Stimulated activated naive CD8-positive, alpha-beta T cell treated with anti-CD3 and anti-CD28 coated beads, Interleukin-15, Interleukin-2, amounts not matched to agents 100 ng/mL and 50 ng/mL, for 24 hours (primary cell): ENCODE measurements around the gene ADRA2B.

Experiments
- H3K27ac Mint-ChIP-seq: one replicate; pipeline ENCODE4 v1.8.0; 2021; ENCODE audit warnings: mild to moderate bottlenecking, mixed read lengths
- H3K27me3 Mint-ChIP-seq: one replicate; pipeline ENCODE4 v1.8.0; 2021; ENCODE audit warnings: mixed read lengths
- H3K36me3 Mint-ChIP-seq: one replicate; pipeline ENCODE4 v1.8.0; 2021; ENCODE audit warnings: low read depth, mixed read lengths
- H3K4me1 Mint-ChIP-seq: one replicate; pipeline ENCODE4 v1.8.0; 2021; ENCODE audit warnings: low read depth, mixed read lengths
- H3K4me3 Mint-ChIP-seq: one replicate; pipeline ENCODE4 v1.8.0; 2021; ENCODE audit warnings: mild to moderate bottlenecking, mixed read lengths
- H3K9me3 Mint-ChIP-seq: one replicate; pipeline ENCODE4 v1.8.0; 2021; ENCODE audit warnings: mixed read lengths

The ADRA2B gene

DNA sequence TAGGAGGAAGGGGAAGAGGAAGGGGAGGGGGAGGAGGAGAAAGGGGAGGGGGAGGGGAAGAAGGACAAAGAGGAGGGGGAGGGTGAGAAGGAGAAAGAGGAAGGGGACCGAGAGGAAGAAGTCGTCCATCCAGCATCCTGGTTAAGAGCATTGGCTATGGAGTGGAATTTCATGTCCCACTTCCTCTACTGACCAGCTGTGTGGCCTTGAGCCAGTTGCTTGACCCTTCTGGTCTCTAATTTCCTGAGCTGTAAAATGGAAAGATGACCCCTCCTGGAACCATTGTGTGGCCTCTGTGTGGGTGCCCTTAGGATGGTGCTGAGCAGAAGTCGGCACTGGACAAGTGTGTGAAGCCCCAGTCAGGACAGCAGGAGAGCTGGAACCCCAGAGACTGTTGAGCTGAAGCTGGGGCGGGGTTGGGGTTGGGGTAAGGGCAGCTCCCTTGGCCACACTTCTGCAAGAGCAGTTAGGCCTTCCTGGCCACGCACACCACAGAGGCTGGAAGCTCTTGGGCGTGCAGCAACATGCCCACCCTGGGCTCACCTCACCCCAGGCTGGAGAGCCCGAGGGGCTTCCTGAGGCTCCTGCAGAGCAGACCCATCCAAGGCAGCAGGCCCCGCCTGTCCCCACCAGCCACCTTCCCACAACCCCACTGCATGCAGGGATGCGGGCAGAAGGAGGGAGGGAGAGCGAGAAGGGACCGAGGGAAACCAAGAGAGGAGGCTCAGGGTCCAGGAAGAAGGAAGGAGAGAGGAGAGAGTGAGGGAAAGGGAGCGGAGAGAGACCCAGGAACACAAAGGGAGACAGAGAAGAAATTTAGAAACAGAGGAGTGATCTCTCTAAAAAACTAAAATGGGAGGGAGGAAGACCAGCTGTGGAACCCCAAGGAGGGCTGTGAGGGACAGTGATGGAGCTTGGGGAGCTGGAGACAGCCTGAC is 16.2 kb downstream of the ADRA2B start:
- no peaks in the 10 kb centered on the region for H3K9me3 Mint-ChIP-seq
- H3K4me1 Mint-ChIP-seq = no peaks in the 10 kb centered on the region
- no peaks in the 10 kb centered on the region for H3K27me3 Mint-ChIP-seq
- no peaks in the 10 kb centered on the region for H3K36me3 Mint-ChIP-seq
- no peak overlapping the region for H3K27ac Mint-ChIP-seq
- H3K4me3 Mint-ChIP-seq = no peak overlapping the region

- Mint-ChIP-seq H3K36me3 (no peaks in the 10 kb centered on the region), H3K27ac (no peak overlapping the region), H3K27me3 (no peaks in the 10 kb centered on the region)
Observed at GRCh38 chr2:96098900-96099590, 17.3 kb downstream of the ADRA2B start.

GRCh38 chr2:96097951-96098823 is 18.2 kb downstream of the ADRA2B start:
- Mint-ChIP-seq H3K9me3 (no peaks in the 10 kb centered on the region), H3K27ac (no peak overlapping the region), H3K4me1 (no peaks in the 10 kb centered on the region), H3K27me3 (no peaks in the 10 kb centered on the region), H3K36me3 (no peaks in the 10 kb centered on the region), H3K4me3 (no peak overlapping the region)

More at GRCh38 chr2:96098900-96099590, 17.3 kb downstream of the ADRA2B start:
- no peaks in the 10 kb centered on the region for H3K4me1 Mint-ChIP-seq
- no peaks in the 10 kb centered on the region for H3K9me3 Mint-ChIP-seq
- no peak overlapping the region for H3K4me3 Mint-ChIP-seq

DNA sequence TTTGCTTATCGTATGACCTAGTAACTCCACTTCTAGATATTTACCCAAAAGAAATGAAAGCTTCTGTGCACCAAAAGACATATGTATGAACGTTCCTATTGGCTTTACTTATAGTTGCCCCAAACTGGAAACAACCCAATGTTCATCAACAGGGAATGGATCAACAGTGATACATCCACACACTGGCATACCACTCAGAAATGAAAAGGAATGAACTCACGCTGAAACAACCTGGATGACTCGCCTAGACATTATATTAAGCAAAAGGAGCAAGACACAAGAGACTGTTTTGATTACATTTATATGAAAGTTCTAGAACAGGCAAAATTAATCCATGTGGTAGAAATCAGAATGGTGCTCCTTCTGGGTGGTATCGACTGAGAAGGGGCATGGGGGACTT is 18.9 kb downstream of the ADRA2B start:
- Mint-ChIP-seq H3K9me3 (no peaks in the 10 kb centered on the region), H3K4me3 (no peak overlapping the region), H3K36me3 (no peaks in the 10 kb centered on the region), H3K27ac (no peak overlapping the region), H3K4me1 (no peaks in the 10 kb centered on the region), H3K27me3 (no peaks in the 10 kb centered on the region)

- Mint-ChIP-seq H3K36me3 (no peaks in the 10 kb centered on the region), H3K27ac (no peak overlapping the region), H3K9me3 (no peaks in the 10 kb centered on the region), H3K27me3 (no peaks in the 10 kb centered on the region), H3K4me3 (no peak overlapping the region), H3K4me1 (no peaks in the 10 kb centered on the region)
Observed at GRCh38 chr2:96095116-96095636, 21.2 kb downstream of the ADRA2B start.

DNA sequence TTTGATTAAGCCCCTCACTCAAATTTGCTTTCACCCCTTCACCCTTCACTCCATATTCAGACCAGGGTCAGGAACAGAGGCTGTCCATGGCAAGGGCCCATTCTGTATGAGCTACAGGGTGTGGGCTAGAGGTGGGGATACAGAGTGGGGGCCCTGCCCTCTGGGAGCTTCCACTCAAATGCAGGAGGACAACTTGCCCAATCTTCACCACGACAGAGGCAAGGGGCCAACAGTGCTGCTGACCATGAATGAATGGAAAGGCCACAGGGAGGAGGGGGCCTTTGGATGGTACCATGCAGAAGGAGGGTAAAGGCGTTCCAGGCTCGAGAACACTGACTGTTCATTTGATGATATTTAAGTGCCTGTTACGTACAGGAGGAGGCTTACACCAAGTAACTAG is 22.8 kb downstream of the ADRA2B start:
- H3K27me3 Mint-ChIP-seq = no peaks in the 10 kb centered on the region
- H3K4me3 Mint-ChIP-seq = no peak overlapping the region
- H3K4me1 Mint-ChIP-seq = no peaks in the 10 kb centered on the region
- no peaks in the 10 kb centered on the region for H3K9me3 Mint-ChIP-seq
- H3K36me3 Mint-ChIP-seq = no peaks in the 10 kb centered on the region
- no peak overlapping the region for H3K27ac Mint-ChIP-seq

DNA sequence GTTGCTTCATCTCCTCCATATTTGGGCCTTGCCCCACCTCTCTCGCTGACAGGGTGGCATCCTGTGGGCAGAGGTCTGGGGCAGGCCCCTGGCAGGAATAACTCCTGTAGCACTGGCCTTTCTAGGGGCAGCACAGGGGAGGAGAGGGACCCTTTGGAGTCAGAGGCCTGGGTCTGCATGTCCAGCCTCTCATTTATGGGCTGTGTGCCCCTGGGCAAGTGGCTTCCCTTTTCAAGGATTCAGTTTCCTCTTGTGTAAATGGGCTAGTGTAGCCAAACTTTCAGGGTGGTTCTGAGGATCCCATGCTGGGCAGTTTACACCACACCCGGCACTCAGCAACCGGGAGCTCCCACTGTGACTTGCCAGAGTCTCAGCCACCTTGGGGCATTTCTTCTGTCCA is 23.4 kb downstream of the ADRA2B start:
- Mint-ChIP-seq H3K27ac (no peak overlapping the region), H3K4me3 (no peak overlapping the region), H3K36me3 (no peaks in the 10 kb centered on the region), H3K4me1 (no peaks in the 10 kb centered on the region), H3K27me3 (no peaks in the 10 kb centered on the region), H3K9me3 (no peaks in the 10 kb centered on the region)

DNA sequence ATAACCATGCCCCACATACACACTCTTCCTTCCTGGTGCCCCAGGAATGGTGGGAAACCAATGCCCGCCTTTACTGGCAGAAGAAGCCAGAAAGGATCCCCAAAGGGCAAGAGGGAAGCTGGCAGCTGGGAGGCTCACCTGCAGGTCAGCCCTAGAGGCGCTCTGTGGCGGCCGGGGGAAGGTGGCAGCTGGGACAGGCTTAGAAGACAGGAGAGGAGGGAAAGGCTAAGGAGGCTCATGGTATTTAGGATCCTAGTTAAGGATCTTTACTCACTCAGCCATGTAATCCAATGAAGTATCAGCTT is 23.8 kb downstream of the ADRA2B start:
- Mint-ChIP-seq H3K4me3 (no peak overlapping the region), H3K27ac (no peak overlapping the region), H3K9me3 (no peaks in the 10 kb centered on the region), H3K36me3 (no peaks in the 10 kb centered on the region), H3K4me1 (no peaks in the 10 kb centered on the region), H3K27me3 (no peaks in the 10 kb centered on the region)

DNA sequence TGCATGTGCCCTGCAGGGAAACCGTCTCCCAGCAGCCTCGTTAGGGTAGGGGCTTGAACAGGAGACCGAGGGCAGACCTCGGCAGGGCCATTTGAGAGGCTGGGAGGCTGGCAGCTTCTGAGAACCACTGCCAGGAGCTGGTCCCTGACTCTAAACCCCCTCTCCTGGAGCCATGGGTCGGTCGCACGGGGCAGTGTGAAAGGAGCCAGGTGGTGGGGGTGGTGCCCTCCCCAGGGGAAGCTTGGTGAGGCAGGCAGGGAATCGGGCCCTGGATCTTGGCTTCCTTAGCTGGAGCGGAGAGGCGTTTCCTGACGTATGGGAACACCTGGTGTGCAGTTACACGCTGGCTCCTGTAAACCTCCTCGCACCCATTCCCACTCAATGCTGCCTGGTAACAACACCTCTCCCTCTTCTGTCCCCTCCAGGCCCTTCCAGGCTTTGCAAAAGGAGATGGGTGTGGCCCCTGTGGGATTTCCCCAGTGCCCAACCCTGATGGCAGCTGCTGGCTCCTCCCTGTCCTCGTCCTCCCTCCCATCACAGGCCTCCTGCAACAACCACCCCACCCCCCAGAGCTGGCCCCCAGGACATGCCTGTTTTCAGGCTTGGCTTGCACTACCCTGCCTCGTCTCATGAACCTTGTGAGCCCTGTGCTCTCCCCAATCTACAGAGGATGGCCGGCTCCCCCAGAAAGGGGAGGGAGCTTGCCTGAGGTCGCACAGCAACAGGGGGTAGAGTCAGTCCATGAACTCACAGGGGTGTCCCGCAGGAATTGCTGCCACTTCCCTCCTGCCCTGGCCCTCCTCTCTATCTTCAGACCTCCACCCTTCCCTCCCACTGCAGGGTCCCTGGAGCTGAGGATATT is 24.4 kb downstream of the ADRA2B start:
- no peaks in the 10 kb centered on the region for H3K9me3 Mint-ChIP-seq
- no peaks in the 10 kb centered on the region for H3K27me3 Mint-ChIP-seq
- no peak overlapping the region for H3K4me3 Mint-ChIP-seq
- no peaks in the 10 kb centered on the region for H3K4me1 Mint-ChIP-seq
- H3K27ac Mint-ChIP-seq = no peak overlapping the region
- no peaks in the 10 kb centered on the region for H3K36me3 Mint-ChIP-seq

DNA sequence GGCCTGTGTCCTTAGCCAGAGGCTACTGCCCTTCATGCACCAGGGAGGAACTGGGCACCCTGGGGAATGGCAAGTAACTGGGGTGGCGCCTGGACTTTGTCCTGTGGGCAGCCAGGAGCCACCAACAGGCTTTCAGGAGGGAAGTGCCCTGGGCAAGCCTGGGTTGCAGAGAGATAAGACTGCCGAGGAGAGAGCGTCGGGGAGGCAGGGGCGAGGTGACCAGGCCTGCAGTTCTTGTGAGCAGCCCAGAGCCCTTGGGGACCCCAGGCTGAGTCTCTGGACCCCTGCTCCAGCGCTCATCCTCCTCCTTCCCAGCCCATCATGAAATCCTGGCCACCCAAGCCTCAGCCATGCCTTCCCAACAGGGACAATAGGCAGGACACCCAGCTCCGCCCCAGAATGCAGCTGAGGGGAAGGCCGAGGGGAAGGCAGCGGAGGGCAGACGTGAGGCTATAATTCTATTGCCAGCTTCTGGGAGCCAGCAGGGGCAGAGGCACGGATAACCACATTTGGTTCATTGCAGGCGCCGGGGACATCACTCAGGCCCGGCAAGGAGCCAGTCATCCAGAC is 25.1 kb downstream of the ADRA2B start:
- H3K4me3 Mint-ChIP-seq = no peak overlapping the region
- H3K36me3 Mint-ChIP-seq = no peaks in the 10 kb centered on the region
- no peak overlapping the region for H3K27ac Mint-ChIP-seq
- H3K4me1 Mint-ChIP-seq = no peaks in the 10 kb centered on the region
- H3K27me3 Mint-ChIP-seq = no peaks in the 10 kb centered on the region
- no peaks in the 10 kb centered on the region for H3K9me3 Mint-ChIP-seq

- no peaks in the 10 kb centered on the region for H3K9me3 Mint-ChIP-seq
- H3K27ac Mint-ChIP-seq = no peak overlapping the region
- H3K36me3 Mint-ChIP-seq = no peaks in the 10 kb centered on the region
- no peak overlapping the region for H3K4me3 Mint-ChIP-seq
- H3K27me3 Mint-ChIP-seq = no peaks in the 10 kb centered on the region
- no peaks in the 10 kb centered on the region for H3K4me1 Mint-ChIP-seq
Observed at GRCh38 chr2:96090196-96090926, 26.0 kb downstream of the ADRA2B start.

DNA sequence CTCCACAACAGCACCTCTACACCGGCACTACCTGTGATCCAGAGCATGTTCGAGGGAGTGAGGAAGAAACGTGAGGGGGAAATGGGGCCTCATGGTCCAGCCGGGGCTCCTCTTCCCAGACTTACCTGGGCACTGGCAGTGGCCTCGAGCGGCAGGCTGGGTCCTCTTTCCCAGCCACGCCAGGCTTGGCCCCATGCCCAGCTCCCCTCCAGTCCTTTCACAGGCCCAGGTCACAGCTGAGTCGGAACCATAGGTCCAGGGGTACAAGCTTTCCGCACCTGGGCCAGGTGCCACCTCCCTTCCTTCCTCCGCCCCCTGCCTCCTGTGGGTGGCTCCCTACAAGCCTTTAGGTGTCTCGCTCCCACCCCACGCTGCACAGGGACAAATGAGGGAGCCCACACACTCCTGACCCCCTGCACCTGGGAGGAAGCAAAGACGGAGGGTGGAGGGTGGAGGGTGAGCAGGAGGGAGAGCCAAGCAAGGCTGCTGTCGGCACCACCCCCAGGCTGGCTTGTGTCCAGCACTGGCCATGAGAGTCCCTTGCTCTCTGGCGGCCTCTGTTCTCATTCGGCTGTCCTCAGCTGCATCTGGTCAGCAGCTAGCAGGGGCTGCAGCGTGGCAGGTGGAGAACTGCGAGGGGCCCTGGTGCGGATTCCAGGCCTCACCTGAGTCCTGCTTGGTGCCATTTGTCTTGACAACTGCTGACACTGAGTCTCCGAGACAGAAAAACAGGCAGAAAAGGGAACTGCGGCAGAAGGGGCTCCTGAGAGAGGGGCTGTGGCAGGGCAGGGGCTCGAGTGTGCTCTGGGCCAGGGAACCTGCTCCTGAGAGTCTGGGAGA is 26.8 kb downstream of the ADRA2B start:
- Mint-ChIP-seq H3K27me3 (no peaks in the 10 kb centered on the region), H3K36me3 (no peaks in the 10 kb centered on the region), H3K9me3 (no peaks in the 10 kb centered on the region), H3K4me1 (no peaks in the 10 kb centered on the region), H3K4me3 (no peak overlapping the region), H3K27ac (no peak overlapping the region)
